HEK293 (cell line): ENCODE results near the gene INHA.

Experiments used
- CTCF ChIA-PET: fragments of 350-600 bp; formaldehyde crosslinking; extraction: SDS; loops from one replicate; lab custom pipeline; 2021; ENCODE audit warnings: antibody characterized with exemption; lab: Yijun Ruan, JAX
- POLR2A ChIA-PET: fragments of 300-600 bp; formaldehyde crosslinking; extraction: SDS; loops from one replicate; lab custom pipeline; 2020; ENCODE audit warnings: antibody characterized with exemption, inconsistent platforms; lab: Yijun Ruan, JAX
- H3K27ac ChIP-seq: fragments of 200-500 bp; sonication (Bioruptor generic); 2 replicates; pipeline ENCODE4 v1.5.1; 2014; ENCODE audit warnings: low read depth, low read length, control low read depth, inconsistent platforms; ENCODE audit errors: extremely low read depth
- H3K36me3 ChIP-seq, 2 experiments: fragments of 200-500 bp in 1 of 2; sonication (Bioruptor generic) in 1 of 2; 1 replicate in 1 of 2; 2 replicates in 1 of 2; pipeline ENCODE4 v1.5.1; 2014 to 2017; ENCODE audit warnings: inconsistent platforms in 2 of 2, low read length in 2 of 2; ENCODE audit not compliant: control insufficient read depth in 2 of 2, insufficient read depth in 1 of 2
- H3K4me1 ChIP-seq: fragments of 200-500 bp; sonication (Bioruptor generic); 2 replicates; pipeline ENCODE4 v1.5.1; 2014; ENCODE audit warnings: mild to moderate bottlenecking, low read length, inconsistent platforms; ENCODE audit not compliant: control insufficient read depth, insufficient read depth
- H3K4me3 ChIP-seq: 2 replicates; pipeline ENCODE4 v1.5.1; 2011; ENCODE audit warnings: low read depth, mild to moderate bottlenecking, control low read depth, low read length, moderate library complexity
- H3K9me3 ChIP-seq: fragments of 200-500 bp; sonication (Bioruptor generic); 2 replicates; pipeline ENCODE4 v1.5.1; 2014; ENCODE audit warnings: low read depth, low read length, inconsistent platforms; ENCODE audit not compliant: control insufficient read depth, insufficient read depth
- BCL6B ChIP-seq: fragments of 450-650 bp; formaldehyde crosslinking; IDR thresholded peaks from 2 replicates; pipeline ENCODE4 v1.5.1; 2017; ENCODE audit warnings: missing biosample characterization, missing genetic modification characterization
- HIC1 ChIP-seq: fragments of 450-650 bp; formaldehyde crosslinking; IDR thresholded peaks from 2 replicates; pipeline ENCODE4 v1.5.1; 2016; ENCODE audit warnings: missing biosample characterization, missing genetic modification characterization
- KLF17 ChIP-seq: fragments of 450-650 bp; formaldehyde crosslinking; IDR thresholded peaks from 2 replicates; pipeline ENCODE4 v1.5.1; 2016; ENCODE audit warnings: missing biosample characterization, missing genetic modification characterization
- SCRT2 ChIP-seq: fragments of 450-650 bp; formaldehyde crosslinking; IDR thresholded peaks from 2 replicates; pipeline ENCODE4 v1.5.1; 2016; ENCODE audit warnings: missing biosample characterization, missing genetic modification characterization
- ZBTB8A ChIP-seq: fragments of 450-650 bp; formaldehyde crosslinking; IDR thresholded peaks from 2 replicates; pipeline ENCODE4 v1.5.1; 2016; ENCODE audit warnings: missing biosample characterization, missing genetic modification characterization
- ZFP37 ChIP-seq: fragments of 450-650 bp; formaldehyde crosslinking; IDR thresholded peaks from 2 replicates; pipeline ENCODE4 v1.5.1; 2016; ENCODE audit warnings: missing biosample characterization, missing genetic modification characterization
- ZNF132 ChIP-seq: fragments of 450-650 bp; formaldehyde crosslinking; IDR thresholded peaks from 2 replicates; pipeline ENCODE4 v1.5.1; 2017; ENCODE audit warnings: missing biosample characterization, missing genetic modification characterization, borderline replicate concordance
- ZNF138 ChIP-seq: fragments of 450-650 bp; formaldehyde crosslinking; IDR thresholded peaks from 2 replicates; pipeline ENCODE4 v1.5.1; 2016; ENCODE audit warnings: missing biosample characterization, missing genetic modification characterization, borderline replicate concordance
- ZNF155 ChIP-seq: fragments of 450-650 bp; formaldehyde crosslinking; IDR thresholded peaks from 2 replicates; pipeline ENCODE4 v1.5.1; 2016; ENCODE audit warnings: missing biosample characterization, missing genetic modification characterization
- ZNF211 ChIP-seq: fragments of 450-650 bp; formaldehyde crosslinking; IDR thresholded peaks from 2 replicates; pipeline ENCODE4 v1.5.1; 2016; ENCODE audit warnings: low read depth, missing biosample characterization, missing genetic modification characterization
- ZNF239 ChIP-seq: fragments of 450-650 bp; formaldehyde crosslinking; IDR thresholded peaks from 2 replicates; pipeline ENCODE4 v1.5.1; 2016; ENCODE audit warnings: missing biosample characterization, missing genetic modification characterization
- ZNF248 ChIP-seq: fragments of 450-650 bp; formaldehyde crosslinking; IDR thresholded peaks from 2 replicates; pipeline ENCODE4 v1.5.1; 2017; ENCODE audit warnings: missing biosample characterization, missing genetic modification characterization
- ZNF354C ChIP-seq: fragments of 450-650 bp; formaldehyde crosslinking; IDR thresholded peaks from 2 replicates; pipeline ENCODE4 v1.5.1; 2016; ENCODE audit warnings: missing biosample characterization, missing genetic modification characterization, low read depth, borderline replicate concordance
- ZNF391 ChIP-seq: fragments of 450-650 bp; formaldehyde crosslinking; IDR thresholded peaks from 2 replicates; pipeline ENCODE4 v1.5.1; 2016; ENCODE audit warnings: low read depth, missing biosample characterization, missing genetic modification characterization, borderline replicate concordance
- ZNF514 ChIP-seq: fragments of 450-650 bp; formaldehyde crosslinking; IDR thresholded peaks from 2 replicates; pipeline ENCODE4 v1.5.1; 2016; ENCODE audit warnings: missing biosample characterization, missing genetic modification characterization
- ZNF549 ChIP-seq: fragments of 450-650 bp; IDR thresholded peaks from 2 replicates; pipeline ENCODE4 v1.5.1; 2018; ENCODE audit warnings: missing biosample characterization, missing genetic modification characterization, mild to moderate bottlenecking, inconsistent platforms, moderate library complexity
- ZNF555 ChIP-seq: fragments of 450-650 bp; formaldehyde crosslinking; conservative IDR thresholded peaks from 2 replicates; pipeline ENCODE4 v1.5.1; 2017; ENCODE audit warnings: missing biosample characterization, mild to moderate bottlenecking, missing genetic modification characterization, inconsistent platforms
- ZNF596 ChIP-seq: fragments of 450-650 bp; IDR thresholded peaks from 2 replicates; pipeline ENCODE4 v1.5.0; 2018; ENCODE audit warnings: missing biosample characterization, mild to moderate bottlenecking, missing genetic modification characterization, moderate library complexity
- ZNF600 ChIP-seq: fragments of 450-650 bp; formaldehyde crosslinking; IDR thresholded peaks from 2 replicates; pipeline ENCODE4 v1.5.1; 2016; ENCODE audit warnings: missing biosample characterization, missing genetic modification characterization
- ZNF707 ChIP-seq: fragments of 450-650 bp; formaldehyde crosslinking; IDR thresholded peaks from 2 replicates; pipeline ENCODE4 v1.5.1; 2016; ENCODE audit warnings: missing biosample characterization, missing genetic modification characterization
- TF ChIP-seq, protein P1 (sequence below): fragments of 450-650 bp; formaldehyde crosslinking; IDR thresholded peaks from 2 replicates; pipeline ENCODE4 v1.5.1; 2017; ENCODE audit warnings: missing biosample characterization, mild to moderate bottlenecking, missing genetic modification characterization, moderate library complexity
- TF ChIP-seq, protein P2 (sequence below): fragments of 450-650 bp; formaldehyde crosslinking; optimal IDR thresholded peaks from 2 replicates; pipeline ENCODE3; 2016; ENCODE audit warnings: missing biosample characterization, mild to moderate bottlenecking, missing genetic modification characterization
- TF ChIP-seq, protein P3 (sequence below): fragments of 450-650 bp; formaldehyde crosslinking; IDR thresholded peaks from 2 replicates; pipeline ENCODE4 v1.5.1; 2016; ENCODE audit warnings: missing biosample characterization, missing genetic modification characterization

Gene INHA

GRCh38 chr2:219614076-219614860 lies 42.2 kb downstream of the INHA start:
- peaks cover 0 to 53% of the 10 kb centered on the region in 2 experiments; a peak in 1 of 3 replicates for H3K36me3 ChIP-seq
- no peaks in the 10 kb centered on the region for H3K9me3 ChIP-seq
- ChIA-PET POLR2A (no interaction called here), CTCF (interaction anchor here (1.0 kb wide), 1 partner anchor 73 kb away, joined by 3 read pairs; no protein-coding TSS in a partner anchor)
- no peaks in the 10 kb centered on the region for H3K4me1 ChIP-seq
- no peak for TF ChIP-seq ZNF138 (tag by site-specific recombination)
- no peak for TF ChIP-seq ZBTB8A (tag by site-specific recombination)
- no peak for TF ChIP-seq HIC1 (tag by site-specific recombination)
- TF ChIP-seq ZNF549 (tag by site-specific recombination), result no peak
- TF ChIP-seq, protein P1, sequence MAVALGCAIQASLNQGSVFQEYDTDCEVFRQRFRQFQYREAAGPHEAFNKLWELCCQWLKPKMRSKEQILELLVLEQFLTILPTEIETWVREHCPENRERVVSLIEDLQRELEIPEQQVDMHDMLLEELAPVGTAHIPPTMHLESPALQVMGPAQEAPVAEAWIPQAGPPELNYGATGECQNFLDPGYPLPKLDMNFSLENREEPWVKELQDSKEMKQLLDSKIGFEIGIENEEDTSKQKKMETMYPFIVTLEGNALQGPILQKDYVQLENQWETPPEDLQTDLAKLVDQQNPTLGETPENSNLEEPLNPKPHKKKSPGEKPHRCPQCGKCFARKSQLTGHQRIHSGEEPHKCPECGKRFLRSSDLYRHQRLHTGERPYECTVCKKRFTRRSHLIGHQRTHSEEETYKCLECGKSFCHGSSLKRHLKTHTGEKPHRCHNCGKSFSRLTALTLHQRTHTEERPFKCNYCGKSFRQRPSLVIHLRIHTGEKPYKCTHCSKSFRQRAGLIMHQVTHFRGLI (tag by site-specific recombination), result no peak
- no peak overlapping the region for H3K4me3 ChIP-seq
- no peak overlapping the region for H3K27ac ChIP-seq

GRCh38 chr2:219615036-219615435 lies 42.9 kb downstream of the INHA start:
- peaks cover 0 to 51% of the 10 kb centered on the region in 2 experiments; a peak in 1 of 3 replicates for H3K36me3 ChIP-seq
- ChIA-PET CTCF (interaction anchor here (1.2 to 1.3 kb wide), 2 partner anchors 28 to 74 kb away, joined by 3 to 6 read pairs; no protein-coding TSS in a partner anchor), POLR2A (no interaction called here)
- TF ChIP-seq ZNF354C (tag by site-specific recombination) (no peak), ZNF514 (tag by site-specific recombination) (no peak), ZNF596 (tag by site-specific recombination) (no peak), ZNF600 (tag by site-specific recombination) (no peak), ZNF211 (tag by site-specific recombination) (no peak), ZNF391 (tag by site-specific recombination) (no peak), ZNF132 (tag by site-specific recombination) (no peak), ZNF707 (tag by site-specific recombination) (no peak), ZNF239 (tag by site-specific recombination) (no peak), ZNF155 (tag by site-specific recombination) (no peak), ZNF555 (tag by site-specific recombination) (no peak), KLF17 (tag by site-specific recombination) (no peak), BCL6B (tag by site-specific recombination) (no peak), ZNF248 (tag by site-specific recombination) (no peak), ZFP37 (no peak), SCRT2 (tag by site-specific recombination) (no peak)
- TF ChIP-seq, protein P2, sequence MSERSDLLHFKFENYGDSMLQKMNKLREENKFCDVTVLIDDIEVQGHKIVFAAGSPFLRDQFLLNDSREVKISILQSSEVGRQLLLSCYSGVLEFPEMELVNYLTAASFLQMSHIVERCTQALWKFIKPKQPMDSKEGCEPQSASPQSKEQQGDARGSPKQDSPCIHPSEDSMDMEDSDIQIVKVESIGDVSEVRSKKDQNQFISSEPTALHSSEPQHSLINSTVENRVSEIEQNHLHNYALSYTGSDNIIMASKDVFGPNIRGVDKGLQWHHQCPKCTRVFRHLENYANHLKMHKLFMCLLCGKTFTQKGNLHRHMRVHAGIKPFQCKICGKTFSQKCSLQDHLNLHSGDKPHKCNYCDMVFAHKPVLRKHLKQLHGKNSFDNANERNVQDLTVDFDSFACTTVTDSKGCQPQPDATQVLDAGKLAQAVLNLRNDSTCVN (tag by site-specific recombination), result no peak
- TF ChIP-seq, protein P3, sequence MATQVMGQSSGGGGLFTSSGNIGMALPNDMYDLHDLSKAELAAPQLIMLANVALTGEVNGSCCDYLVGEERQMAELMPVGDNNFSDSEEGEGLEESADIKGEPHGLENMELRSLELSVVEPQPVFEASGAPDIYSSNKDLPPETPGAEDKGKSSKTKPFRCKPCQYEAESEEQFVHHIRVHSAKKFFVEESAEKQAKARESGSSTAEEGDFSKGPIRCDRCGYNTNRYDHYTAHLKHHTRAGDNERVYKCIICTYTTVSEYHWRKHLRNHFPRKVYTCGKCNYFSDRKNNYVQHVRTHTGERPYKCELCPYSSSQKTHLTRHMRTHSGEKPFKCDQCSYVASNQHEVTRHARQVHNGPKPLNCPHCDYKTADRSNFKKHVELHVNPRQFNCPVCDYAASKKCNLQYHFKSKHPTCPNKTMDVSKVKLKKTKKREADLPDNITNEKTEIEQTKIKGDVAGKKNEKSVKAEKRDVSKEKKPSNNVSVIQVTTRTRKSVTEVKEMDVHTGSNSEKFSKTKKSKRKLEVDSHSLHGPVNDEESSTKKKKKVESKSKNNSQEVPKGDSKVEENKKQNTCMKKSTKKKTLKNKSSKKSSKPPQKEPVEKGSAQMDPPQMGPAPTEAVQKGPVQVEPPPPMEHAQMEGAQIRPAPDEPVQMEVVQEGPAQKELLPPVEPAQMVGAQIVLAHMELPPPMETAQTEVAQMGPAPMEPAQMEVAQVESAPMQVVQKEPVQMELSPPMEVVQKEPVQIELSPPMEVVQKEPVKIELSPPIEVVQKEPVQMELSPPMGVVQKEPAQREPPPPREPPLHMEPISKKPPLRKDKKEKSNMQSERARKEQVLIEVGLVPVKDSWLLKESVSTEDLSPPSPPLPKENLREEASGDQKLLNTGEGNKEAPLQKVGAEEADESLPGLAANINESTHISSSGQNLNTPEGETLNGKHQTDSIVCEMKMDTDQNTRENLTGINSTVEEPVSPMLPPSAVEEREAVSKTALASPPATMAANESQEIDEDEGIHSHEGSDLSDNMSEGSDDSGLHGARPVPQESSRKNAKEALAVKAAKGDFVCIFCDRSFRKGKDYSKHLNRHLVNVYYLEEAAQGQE (tag by site-specific recombination), result no peak

More at GRCh38 chr2:219615036-219615435, 42.9 kb downstream of the INHA start:
- H3K27ac ChIP-seq, result no peak overlapping the region
- H3K9me3 ChIP-seq, result no peaks in the 10 kb centered on the region
- H3K4me3 ChIP-seq, result no peak overlapping the region
- no peaks in the 10 kb centered on the region for H3K4me1 ChIP-seq
